Measurements from ENCODE around the gene MXRA5. TPM values are rescaled to one million over a fixed set of nuclear protein-coding genes. Genes with fewer than 3 reads are reported as not detected.
"Not testable (repeated sequence)": the region's sequence is repeated elsewhere in the genome, so short reads cannot be mapped to it uniquely, and the experiment has no call there.

Gene MXRA5, protein sequence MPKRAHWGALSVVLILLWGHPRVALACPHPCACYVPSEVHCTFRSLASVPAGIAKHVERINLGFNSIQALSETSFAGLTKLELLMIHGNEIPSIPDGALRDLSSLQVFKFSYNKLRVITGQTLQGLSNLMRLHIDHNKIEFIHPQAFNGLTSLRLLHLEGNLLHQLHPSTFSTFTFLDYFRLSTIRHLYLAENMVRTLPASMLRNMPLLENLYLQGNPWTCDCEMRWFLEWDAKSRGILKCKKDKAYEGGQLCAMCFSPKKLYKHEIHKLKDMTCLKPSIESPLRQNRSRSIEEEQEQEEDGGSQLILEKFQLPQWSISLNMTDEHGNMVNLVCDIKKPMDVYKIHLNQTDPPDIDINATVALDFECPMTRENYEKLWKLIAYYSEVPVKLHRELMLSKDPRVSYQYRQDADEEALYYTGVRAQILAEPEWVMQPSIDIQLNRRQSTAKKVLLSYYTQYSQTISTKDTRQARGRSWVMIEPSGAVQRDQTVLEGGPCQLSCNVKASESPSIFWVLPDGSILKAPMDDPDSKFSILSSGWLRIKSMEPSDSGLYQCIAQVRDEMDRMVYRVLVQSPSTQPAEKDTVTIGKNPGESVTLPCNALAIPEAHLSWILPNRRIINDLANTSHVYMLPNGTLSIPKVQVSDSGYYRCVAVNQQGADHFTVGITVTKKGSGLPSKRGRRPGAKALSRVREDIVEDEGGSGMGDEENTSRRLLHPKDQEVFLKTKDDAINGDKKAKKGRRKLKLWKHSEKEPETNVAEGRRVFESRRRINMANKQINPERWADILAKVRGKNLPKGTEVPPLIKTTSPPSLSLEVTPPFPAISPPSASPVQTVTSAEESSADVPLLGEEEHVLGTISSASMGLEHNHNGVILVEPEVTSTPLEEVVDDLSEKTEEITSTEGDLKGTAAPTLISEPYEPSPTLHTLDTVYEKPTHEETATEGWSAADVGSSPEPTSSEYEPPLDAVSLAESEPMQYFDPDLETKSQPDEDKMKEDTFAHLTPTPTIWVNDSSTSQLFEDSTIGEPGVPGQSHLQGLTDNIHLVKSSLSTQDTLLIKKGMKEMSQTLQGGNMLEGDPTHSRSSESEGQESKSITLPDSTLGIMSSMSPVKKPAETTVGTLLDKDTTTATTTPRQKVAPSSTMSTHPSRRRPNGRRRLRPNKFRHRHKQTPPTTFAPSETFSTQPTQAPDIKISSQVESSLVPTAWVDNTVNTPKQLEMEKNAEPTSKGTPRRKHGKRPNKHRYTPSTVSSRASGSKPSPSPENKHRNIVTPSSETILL (N-terminal part only)
- not detected for total RNA-seq

DNA sequence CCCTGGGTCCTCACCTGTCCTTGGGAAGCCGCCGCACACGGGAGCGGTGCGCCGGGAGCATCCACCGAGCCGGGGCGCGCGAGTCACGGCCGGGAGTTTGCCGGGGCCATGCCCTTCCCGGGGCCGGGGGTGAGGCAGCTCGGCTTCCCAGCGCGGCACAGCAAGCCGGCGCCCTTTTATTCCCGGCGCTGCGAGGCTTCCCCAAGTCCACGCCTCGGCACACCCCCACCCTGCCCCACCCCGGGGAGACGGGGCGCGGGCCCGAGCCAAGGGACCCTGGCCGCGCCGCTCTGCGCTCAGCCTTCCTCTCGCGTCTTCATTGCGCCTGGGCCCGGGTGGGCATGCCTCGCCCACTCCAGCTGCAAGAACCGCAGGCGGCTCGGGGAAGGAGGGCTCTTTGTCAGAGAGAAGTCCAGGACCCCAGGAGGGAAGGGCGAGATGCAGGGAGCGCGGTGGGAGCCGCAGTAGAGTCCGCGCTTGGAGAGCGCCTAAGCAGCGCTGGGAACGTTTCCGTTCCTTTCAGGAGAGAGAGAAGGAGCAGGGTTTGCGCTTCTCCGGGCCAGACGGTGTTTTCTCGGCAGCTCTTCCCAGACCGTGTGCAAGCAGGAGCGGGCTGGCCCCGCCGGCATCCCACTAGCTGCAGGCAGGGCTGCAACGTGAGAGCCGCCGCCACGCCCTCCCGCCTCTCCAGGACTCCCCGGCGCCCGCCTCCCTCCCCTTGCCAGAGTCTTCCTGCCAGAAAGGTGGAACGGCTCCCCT is at the start of gene MXRA5:
MXRA5 (minus strand) TSS at position 152 of the 759 bp plus-strand sequence. CDS start 2,819 bp downstream, outside the sequence.
- CTCF ChIA-PET, result no interaction called here
- ATAC-seq, result no peak
- no peaks in the 10 kb centered on the region for H3K36me3 Mint-ChIP-seq

DNA sequence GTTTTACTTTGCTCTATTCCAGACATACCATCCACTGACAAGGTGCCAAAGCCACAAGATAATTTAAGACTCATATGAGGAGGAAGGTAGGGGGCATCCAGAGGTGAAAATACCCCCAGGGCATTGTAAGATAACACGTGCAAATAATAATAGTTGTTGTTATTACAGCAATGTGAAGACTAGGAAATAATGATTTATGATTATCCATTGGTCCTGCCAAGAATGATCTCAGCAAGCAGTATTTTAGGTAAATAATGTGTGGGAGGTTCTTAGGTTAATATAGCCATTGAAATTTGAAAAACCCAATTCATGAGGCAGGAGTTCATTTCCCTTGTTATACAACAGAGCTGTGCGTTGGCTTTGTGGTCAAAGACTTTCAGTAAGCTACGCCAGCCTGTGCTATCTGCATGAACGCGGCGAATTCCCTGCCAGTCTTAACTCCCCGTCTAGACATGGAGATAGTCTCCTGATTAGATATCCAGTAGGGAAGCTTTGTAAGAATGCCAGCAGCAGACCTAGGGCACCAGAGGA is 47.2 kb upstream of the MXRA5 start:
- H3K4me1 Mint-ChIP-seq, result no peaks in the 10 kb centered on the region
- DNase-seq (no peak), ATAC-seq (no peak)
- no peak overlapping the region for H3K27ac Mint-ChIP-seq
- H3K9me3 Mint-ChIP-seq (ENCODE audit: low read depth), result no peaks in the 10 kb centered on the region
- H3K4me3 Mint-ChIP-seq, result no peak overlapping the region
- CTCF ChIA-PET, result no interaction called here
- H3K27me3 Mint-ChIP-seq, result no peaks in the 10 kb centered on the region
- no peaks in the 10 kb centered on the region for H3K36me3 Mint-ChIP-seq

More for the DNA sequence above, at the start of gene MXRA5:
- Mint-ChIP-seq H3K4me1 (no peaks in the 10 kb centered on the region), H3K4me3 (no peak within 1 kb of the TSS), H3K27ac (no peak within 1 kb of the TSS), H3K27me3 (peaks cover 19% of the 10 kb centered on the region), H3K9me3 (ENCODE audit: low read depth) (peaks cover 5% of the 10 kb centered on the region)
- no peak for DNase-seq

GRCh38 chrX:3393178-3393577 is 46.7 kb upstream of the MXRA5 start:
- Mint-ChIP-seq H3K4me1 (no peaks in the 10 kb centered on the region), H3K27ac (no peak overlapping the region), H3K36me3 (no peaks in the 10 kb centered on the region), H3K9me3 (ENCODE audit: low read depth) (no peaks in the 10 kb centered on the region), H3K4me3 (no peak overlapping the region), H3K27me3 (no peaks in the 10 kb centered on the region)
- CTCF ChIA-PET, result no interaction called here
- DNase-seq (no peak), ATAC-seq (no peak)

DNA sequence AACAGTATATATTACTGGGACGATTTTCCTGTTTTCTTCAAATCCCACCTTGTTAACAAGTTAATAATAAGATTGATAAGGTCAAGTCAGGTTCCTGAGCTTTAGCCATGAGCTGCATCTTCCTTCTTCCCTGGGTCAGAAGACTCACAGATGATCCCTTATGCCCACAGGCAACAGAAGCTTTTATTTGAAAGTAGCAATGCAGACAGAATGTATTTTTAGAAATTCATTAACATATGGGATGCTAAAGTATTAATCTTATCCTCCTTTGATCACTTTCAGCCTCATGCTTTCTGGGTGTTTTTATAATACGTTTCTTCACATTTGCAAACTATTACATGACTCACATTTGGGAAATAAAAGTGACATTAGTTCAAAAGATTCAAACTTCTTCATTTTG is 42.0 kb upstream of the MXRA5 start:
- Mint-ChIP-seq H3K9me3 (ENCODE audit: low read depth) (no peaks in the 10 kb centered on the region), H3K4me3 (no peak overlapping the region), H3K4me1 (no peaks in the 10 kb centered on the region), H3K27ac (no peak overlapping the region), H3K36me3 (no peaks in the 10 kb centered on the region), H3K27me3 (no peaks in the 10 kb centered on the region)
- DNase-seq, result no peak
- ATAC-seq, result no peak
- CTCF ChIA-PET, result no interaction called here

DNA sequence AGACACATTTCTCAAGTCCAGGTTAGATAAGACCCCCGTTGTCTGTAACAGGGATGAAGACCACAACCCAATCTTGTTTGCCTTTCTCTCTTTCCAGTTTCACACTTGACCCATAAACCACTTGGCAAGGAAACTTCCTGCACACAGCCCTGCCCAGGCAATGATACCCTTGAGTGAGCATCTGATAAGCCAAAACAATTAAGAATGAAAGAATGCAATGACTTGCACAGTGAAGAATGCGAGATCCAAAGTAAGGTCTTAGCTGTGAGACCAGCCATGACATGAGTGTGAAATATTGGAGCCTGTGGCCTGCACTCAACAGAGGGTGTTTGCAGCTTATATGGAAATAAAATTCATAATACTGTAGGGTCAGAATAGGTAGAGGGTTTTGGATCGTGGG is 37.9 kb upstream of the MXRA5 start:
- DNase-seq, result no peak
- Mint-ChIP-seq H3K36me3 (no peaks in the 10 kb centered on the region), H3K27me3 (no peaks in the 10 kb centered on the region), H3K27ac (no peak overlapping the region), H3K9me3 (ENCODE audit: low read depth) (no peaks in the 10 kb centered on the region), H3K4me3 (no peak overlapping the region), H3K4me1 (no peaks in the 10 kb centered on the region)
- CTCF ChIA-PET, result no interaction called here
- no peak for ATAC-seq

GRCh38 chrX:3380603-3381002 is 34.2 kb upstream of the MXRA5 start:
- Mint-ChIP-seq H3K4me1 (no peaks in the 10 kb centered on the region), H3K36me3 (no peaks in the 10 kb centered on the region), H3K9me3 (ENCODE audit: low read depth) (peaks cover 4% of the 10 kb centered on the region), H3K4me3 (no peak overlapping the region), H3K27ac (no peak overlapping the region), H3K27me3 (no peaks in the 10 kb centered on the region)
- ATAC-seq, result no peak
- CTCF ChIA-PET, result no interaction called here
- no peak for DNase-seq

- ATAC-seq (no peak), DNase-seq (no peak)
- Mint-ChIP-seq H3K4me1 (no peaks in the 10 kb centered on the region), H3K27ac (no peak overlapping the region), H3K27me3 (no peaks in the 10 kb centered on the region), H3K4me3 (no peak overlapping the region), H3K9me3 (ENCODE audit: low read depth) (peaks cover 4% of the 10 kb centered on the region), H3K36me3 (no peaks in the 10 kb centered on the region)
- CTCF ChIA-PET, result no interaction called here
Observed at GRCh38 chrX:3379111-3379510, 32.7 kb upstream of the MXRA5 start.

- no peak overlapping the region for H3K27ac Mint-ChIP-seq
- CTCF ChIA-PET, result no interaction called here
- H3K36me3 Mint-ChIP-seq, result no peaks in the 10 kb centered on the region
- no peak overlapping the region for H3K4me3 Mint-ChIP-seq
- DNase-seq, result no peak
- no peak for ATAC-seq
- H3K27me3 Mint-ChIP-seq, result no peaks in the 10 kb centered on the region
- H3K9me3 Mint-ChIP-seq (ENCODE audit: low read depth), result peaks cover 4% of the 10 kb centered on the region
- no peaks in the 10 kb centered on the region for H3K4me1 Mint-ChIP-seq
Observed at GRCh38 chrX:3378156-3378555, 31.7 kb upstream of the MXRA5 start.

DNA sequence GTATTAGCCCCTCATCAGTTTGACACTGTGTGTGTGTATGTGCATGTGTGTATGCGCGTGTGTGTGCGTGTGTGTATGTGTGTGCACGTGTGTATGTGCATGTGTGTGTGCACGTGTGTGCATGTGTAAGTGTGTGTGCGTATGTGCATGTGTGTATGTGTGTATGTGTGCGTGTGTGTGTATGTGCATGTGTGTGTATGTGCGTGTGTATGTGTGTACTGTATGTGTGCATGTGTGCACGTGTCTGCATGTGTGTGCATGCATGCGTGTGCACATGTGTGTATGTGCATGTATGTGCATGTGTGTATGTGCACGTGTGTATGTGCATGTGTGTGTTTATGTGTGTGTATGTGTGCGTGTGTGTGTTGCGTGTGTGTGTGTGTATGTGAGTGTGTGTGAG is 31.1 kb upstream of the MXRA5 start:
- Mint-ChIP-seq H3K4me3 (no peak overlapping the region), H3K27ac (no peak overlapping the region), H3K36me3 (no peaks in the 10 kb centered on the region), H3K9me3 (ENCODE audit: low read depth) (peaks cover 4% of the 10 kb centered on the region), H3K27me3 (no peaks in the 10 kb centered on the region), H3K4me1 (no peaks in the 10 kb centered on the region)
- DNase-seq, result no peak
- no peak for ATAC-seq
- CTCF ChIA-PET, result no interaction called here

DNA sequence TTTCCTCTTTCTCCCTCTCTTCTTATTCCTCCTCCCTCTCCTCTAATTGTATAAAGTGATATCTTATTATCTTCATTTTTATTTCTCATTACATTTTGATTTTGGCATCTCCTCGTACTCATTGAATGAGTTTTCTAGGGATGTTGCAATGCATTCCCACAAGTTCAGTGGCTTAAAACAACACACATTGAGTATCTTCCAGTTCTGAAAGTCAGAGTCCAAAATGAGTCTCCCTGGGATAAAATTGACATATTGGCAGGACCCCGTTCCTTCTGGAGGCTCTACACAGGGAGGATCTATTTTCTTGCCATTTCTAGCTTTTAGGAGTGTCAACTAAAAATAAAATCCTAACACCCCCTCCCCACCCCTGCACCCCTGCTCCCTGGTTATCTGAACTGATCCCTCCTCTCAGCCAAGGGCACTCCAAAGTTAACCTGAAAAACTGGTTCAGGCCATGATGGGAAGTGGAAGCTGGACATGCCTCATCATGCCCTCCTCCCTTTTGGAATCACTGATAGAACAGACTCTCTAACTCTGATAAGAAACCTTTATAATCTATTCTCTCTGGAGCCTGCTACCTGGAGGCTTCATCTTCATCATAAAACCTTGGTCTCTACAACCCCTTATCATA is 29.5 kb upstream of the MXRA5 start:
- ATAC-seq; H3K4me3 Mint-ChIP-seq; H3K9me3 Mint-ChIP-seq (ENCODE audit: low read depth); DNase-seq; H3K27ac Mint-ChIP-seq; H3K4me1 Mint-ChIP-seq; CTCF ChIA-PET; H3K36me3 Mint-ChIP-seq; H3K27me3 Mint-ChIP-seq: not testable (repeated sequence)

DNA sequence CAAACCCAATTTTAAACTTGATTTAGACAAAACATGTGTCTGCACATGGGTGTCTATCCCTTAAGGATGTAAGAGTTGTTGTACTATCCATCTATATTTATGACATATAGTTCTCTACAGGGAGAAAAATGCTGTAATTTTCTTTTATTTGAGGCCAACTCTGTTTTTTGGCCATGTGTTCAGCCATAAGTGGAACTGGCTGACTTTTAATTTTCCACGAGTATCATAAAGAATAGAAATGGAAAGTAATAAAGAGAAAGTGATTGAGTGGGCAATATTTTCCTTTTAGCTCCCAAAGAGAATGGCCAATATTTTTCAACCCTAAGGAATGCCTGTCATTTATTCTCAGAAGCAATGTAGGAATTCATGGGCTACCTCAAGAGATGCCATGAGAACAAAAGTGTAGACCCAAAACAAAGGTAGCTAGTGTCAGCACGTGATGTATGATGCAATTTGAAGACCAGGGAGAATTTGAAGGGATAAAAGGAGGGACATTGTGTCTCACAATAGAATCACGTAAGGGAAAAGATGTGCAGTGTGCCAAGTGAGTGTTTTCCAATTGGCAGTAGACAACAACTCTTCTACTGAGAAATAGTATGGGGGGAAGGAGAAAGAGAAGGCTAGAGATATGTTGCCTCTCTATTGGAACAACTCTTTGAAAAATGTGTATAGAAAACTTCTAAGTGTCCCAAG is 27.8 kb upstream of the MXRA5 start:
- CTCF ChIA-PET, result no interaction called here
- H3K27ac Mint-ChIP-seq, result no peak overlapping the region
- no peaks in the 10 kb centered on the region for H3K27me3 Mint-ChIP-seq
- no peaks in the 10 kb centered on the region for H3K4me1 Mint-ChIP-seq
- DNase-seq (no peak), ATAC-seq (no peak)
- no peaks in the 10 kb centered on the region for H3K36me3 Mint-ChIP-seq
- H3K4me3 Mint-ChIP-seq, result no peak overlapping the region
- H3K9me3 Mint-ChIP-seq (ENCODE audit: low read depth), result peaks cover 4% of the 10 kb centered on the region

GRCh38 chrX:3371163-3371562 is 24.7 kb upstream of the MXRA5 start:
- Mint-ChIP-seq H3K36me3 (no peaks in the 10 kb centered on the region), H3K27ac (no peak overlapping the region), H3K27me3 (no peaks in the 10 kb centered on the region), H3K9me3 (ENCODE audit: low read depth) (no peaks in the 10 kb centered on the region), H3K4me1 (no peaks in the 10 kb centered on the region), H3K4me3 (no peak overlapping the region)
- CTCF ChIA-PET, result no interaction called here
- DNase-seq (no peak), ATAC-seq (no peak)
